Measurements from ENCODE around the gene RAI1.
"Not testable (repeated sequence)": the region's sequence is repeated elsewhere in the genome, so short reads cannot be mapped to it uniquely, and the experiment has no call there.

RAI1 gene

DNA sequence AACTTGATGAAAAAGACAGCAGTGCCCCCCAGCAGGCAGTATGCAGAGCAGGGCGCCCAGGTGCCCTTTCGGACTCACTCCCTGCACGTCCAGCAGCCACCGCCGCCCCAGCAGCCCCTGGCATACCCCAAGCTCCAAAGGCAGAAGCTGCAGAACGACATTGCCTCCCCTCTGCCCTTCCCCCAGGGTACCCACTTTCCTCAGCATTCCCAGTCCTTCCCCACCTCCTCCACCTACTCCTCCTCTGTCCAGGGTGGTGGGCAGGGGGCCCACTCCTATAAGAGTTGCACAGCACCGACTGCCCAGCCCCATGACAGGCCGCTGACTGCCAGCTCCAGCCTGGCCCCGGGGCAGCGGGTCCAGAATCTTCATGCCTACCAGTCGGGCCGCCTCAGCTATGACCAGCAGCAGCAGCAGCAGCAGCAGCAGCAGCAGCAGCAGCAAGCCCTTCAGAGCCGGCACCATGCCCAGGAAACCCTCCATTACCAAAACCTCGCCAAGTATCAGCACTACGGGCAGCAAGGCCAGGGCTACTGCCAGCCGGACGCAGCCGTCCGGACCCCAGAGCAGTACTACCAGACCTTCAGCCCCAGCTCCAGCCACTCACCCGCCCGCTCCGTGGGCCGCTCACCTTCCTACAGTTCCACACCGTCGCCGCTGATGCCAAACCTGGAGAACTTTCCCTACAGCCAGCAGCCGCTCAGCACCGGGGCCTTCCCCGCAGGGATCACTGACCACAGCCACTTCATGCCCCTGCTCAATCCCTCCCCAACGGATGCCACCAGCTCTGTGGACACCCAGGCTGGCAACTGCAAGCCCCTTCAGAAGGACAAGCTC is 112.3 kb downstream of the RAI1 start:
- DNase-seq, result peak in 28 of 58 donors; percentile 15 to 55 (median 37)

DNA sequence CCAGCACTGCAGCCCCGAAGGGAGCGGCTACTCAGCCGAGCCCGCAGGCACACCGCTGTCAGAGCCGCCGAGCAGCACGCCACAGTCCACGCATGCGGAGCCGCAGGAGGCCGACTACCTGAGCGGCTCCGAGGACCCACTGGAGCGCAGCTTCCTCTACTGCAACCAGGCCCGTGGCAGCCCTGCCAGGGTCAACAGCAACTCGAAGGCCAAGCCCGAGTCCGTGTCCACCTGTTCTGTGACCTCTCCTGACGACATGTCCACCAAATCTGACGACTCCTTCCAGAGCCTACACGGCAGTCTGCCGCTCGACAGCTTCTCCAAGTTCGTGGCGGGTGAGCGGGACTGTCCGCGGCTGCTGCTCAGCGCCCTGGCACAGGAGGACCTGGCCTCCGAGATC is 113.1 kb downstream of the RAI1 start:
- DNase-seq, result no peak

DNA sequence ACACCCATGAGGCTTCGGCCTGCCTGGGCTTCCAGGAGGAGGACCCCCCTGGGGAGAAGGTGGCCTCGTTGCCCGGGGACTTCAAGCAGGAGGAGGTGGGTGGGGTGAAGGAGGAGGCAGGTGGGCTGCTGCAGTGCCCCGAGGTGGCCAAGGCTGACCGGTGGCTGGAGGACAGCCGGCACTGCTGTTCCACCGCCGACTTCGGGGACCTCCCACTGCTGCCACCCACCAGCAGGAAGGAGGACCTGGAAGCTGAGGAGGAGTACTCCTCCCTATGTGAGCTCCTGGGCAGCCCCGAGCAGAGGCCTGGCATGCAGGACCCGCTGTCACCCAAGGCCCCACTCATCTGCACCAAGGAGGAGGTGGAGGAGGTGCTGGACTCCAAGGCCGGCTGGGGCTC is 114.0 kb downstream of the RAI1 start:
- DNase-seq, result no peak

DNA sequence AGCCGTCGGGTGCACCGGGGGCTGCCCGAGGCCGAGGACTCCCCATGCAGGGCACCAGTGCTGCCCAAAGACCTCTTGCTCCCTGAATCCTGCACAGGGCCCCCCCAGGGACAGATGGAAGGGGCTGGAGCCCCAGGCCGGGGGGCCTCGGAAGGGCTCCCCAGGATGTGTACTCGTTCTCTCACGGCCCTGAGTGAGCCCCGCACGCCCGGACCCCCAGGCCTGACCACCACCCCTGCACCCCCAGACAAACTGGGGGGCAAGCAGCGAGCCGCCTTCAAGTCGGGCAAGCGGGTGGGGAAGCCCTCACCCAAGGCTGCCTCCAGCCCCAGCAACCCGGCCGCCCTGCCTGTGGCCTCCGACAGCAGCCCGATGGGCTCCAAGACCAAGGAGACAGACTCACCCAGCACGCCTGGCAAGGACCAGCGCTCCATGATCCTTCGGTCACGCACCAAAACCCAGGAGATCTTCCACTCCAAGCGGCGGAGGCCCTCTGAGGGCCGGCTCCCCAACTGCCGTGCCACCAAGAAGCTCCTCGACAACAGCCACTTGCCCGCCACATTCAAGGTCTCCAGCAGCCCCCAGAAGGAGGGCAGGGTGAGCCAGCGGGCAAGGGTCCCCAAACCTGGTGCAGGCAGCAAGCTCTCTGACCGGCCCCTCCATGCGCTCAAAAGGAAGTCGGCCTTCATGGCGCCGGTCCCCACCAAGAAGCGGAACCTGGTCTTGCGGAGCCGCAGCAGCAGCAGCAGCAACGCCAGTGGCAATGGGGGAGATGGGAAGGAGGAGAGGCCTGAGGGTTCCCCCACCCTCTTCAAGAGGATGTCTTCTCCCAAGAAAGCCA is 114.9 kb downstream of the RAI1 start:
- DNase-seq, result no peak

DNA sequence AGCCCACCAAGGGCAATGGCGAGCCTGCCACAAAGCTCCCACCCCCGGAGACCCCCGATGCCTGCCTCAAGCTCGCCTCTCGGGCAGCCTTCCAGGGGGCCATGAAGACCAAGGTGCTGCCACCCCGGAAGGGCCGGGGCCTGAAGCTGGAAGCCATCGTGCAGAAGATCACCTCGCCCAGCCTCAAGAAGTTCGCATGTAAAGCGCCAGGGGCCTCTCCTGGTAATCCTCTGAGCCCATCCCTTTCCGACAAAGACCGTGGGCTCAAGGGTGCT is 115.5 kb downstream of the RAI1 start:
- no peak for DNase-seq

DNA sequence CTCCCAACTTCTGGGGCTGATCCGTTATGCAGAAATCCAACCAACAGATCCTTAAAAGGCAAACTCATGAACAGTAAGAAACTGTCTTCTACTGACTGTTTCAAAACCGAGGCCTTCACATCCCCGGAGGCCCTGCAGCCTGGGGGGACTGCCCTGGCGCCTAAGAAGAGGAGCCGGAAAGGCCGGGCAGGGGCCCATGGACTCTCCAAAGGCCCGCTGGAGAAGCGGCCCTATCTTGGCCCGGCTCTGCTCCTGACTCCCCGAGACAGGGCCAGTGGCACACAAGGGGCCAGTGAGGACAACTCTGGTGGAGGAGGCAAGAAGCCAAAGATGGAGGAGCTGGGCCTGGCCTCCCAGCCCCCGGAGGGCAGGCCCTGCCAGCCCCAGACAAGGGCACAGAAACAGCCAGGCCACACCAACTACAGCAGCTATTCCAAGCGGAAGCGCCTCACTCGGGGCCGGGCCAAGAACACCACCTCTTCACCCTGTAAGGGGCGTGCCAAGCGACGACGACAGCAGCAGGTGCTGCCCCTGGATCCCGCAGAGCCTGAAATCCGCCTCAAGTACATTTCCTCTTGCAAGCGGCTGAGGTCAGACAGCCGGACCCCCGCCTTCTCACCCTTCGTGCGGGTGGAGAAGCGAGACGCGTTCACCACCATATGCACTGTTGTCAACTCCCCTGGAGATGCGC is 116.0 kb downstream of the RAI1 start:
- no peak for DNase-seq

DNA sequence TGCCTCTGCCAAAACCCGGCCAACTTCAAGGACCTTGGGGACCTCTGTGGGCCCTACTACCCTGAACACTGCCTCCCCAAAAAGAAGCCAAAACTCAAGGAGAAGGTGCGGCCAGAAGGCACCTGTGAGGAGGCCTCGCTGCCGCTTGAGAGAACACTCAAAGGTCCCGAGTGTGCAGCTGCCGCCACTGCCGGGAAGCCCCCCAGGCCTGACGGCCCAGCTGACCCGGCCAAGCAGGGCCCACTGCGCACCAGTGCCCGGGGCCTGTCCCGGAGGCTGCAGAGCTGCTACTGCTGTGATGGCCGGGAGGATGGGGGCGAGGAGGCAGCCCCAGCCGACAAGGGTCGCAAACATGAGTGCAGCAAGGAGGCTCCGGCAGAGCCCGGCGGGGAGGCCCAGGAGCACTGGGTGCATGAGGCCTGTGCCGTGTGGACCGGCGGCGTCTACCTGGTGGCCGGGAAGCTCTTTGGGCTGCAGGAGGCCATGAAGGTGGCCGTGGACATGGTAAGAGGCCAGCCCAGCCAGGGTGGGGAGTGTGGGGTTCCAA is 116.8 kb downstream of the RAI1 start:
- DNase-seq, result no peak

DNA sequence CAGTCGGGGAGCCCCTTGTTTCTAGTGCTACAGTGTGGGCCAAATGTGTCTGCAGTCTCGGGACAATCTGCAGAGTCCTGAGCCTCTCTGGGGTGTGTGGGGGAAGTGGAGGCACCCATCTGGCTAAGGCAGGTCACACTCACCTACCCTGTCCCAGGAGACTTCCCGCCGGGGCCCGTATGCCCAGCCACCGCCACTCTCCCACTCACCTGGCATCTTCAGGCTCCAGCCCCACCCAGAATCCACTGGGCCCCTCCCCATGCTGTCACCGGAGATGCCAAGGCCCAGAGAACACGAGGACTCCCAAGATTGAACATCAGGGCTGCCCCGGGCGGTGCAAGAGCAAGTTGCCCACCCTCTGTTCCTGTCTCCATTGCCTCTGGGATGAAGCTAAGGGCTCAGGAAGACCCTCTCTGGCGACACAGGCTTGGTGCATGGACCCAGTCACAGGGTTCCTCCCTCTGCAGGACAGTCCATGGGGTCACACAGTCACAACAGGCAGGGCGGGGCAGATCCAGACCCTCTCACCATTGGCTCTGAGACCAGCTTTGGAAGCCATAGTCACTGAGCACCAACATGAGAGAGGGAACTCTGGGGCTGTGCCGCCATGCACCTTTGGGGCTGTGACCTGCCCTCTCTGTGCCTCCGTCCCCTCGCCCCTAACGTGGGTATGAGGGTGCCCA is 117.5 kb downstream of the RAI1 start:
- DNase-seq, result no peak

DNA sequence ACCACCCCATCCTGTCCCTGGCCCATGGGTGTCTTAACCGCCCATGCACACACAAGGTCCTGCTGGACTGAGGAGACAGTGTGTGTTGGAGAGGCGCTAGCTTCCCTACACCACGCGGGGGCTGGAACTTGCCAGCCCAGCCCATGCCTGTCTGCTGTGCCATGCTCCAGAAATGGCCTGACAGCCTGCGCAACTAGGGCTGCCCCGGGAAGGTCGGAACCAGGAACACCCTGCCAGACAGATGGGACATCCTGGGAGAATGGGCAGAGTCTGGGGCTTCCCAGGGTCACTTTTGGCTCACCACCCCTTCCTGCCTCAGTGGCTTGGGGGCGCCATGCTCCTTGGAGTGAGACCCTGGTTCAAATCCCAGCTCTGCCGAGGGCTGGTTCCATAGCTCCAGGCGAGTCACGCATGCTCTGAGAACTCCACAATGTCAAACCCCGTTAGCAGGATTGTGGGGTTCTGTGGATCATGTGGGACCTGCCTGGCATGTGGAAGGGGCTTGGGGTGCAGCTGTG is 119.3 kb downstream of the RAI1 start:
- DNase-seq, result no peak

DNA sequence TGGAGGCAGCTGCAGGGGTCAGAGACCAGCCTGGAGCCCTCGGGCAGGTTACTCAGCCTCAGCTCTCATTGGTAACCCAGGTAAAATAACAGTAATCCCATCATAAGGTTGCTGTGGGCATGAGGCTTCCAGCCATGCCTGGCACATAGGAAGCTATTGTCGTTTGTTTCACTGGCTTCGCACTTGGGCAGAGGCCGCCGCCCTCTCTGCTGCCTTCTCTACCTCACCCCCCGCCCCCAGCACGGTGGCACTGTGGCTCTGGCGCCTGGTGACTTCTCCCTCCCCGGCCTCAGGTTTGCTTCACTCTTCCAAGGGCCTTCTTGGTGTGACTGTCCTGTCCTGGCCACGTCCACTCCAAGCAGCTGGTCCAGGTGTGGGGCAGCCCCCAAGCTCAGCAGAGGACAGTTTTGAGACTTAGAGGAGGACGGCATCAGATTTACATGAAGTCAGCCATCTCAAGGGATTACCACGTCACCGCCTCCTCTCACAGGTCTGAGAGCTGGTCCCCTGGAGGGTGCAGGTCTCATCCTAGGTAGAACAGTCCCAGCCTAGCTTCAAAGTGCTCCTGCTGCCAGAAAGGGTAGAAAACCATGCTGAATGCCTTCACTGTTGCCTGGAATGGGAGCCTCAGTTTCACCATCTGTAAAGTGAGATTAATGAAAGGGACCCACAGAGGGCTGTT is 120.7 kb downstream of the RAI1 start:
- peak in 7 of 58 donors; percentile 17 to 54 (median 42) for DNase-seq

DNA sequence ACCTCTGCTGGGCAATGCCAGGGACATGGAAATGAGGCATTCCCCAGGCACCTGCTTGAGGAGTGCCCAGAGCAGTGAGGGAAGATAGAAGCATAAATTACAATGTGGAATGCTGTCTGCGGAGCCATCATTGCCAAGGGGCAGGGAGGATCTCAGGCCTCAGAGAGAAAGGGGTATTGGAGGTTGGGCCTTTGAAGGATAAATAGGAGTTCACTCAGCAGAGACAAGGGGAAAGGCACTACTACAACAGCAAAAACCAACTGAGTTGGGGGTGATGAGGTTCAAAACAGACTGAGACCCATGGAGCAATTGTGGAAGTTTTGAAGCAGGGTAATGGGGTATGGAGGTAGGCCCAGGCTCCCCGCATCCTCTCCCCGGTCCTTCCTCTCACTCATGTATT is 122.7 kb downstream of the RAI1 start:
- DNase-seq, result no peak

DNA sequence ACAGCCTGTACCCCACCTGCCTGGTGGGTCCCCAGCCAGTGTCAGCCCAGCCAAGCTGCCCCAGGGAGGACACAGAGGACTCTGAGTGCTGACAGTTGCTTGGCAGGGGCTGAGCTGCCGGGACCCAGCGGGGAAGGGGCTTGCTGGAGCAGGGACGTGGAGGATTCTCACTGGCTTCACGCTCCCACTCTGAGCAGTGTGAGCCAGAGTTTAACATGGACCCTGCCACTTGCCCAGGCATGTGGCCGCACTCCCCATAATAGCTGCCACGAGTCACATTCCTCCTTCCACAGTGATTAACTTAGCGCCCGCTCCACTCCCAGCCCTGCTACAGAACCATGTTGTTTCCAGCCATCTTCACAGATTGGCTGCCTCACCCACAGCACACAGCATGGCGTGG is 124.3 kb downstream of the RAI1 start:
- DNase-seq, result no peak

DNA sequence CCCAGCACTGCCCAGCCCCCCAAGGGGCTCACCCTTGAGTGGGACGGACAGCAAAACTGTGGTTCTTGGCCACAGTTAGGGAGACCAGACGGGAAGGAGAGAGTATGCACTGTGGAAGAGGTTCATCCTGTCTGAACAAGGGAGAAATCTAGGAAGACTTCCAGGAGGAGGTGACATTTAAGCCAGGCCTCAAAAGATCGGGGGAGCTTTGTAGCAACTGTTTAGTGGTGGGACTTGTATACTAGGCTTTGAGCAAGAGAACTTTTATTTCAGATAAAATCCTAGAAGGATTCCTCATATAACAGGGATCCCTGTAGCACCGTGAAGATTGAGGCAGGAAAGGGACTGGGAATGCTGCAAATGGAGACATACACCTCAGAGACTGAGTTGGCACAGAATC is 124.8 kb downstream of the RAI1 start:
- DNase-seq, result no peak

DNA sequence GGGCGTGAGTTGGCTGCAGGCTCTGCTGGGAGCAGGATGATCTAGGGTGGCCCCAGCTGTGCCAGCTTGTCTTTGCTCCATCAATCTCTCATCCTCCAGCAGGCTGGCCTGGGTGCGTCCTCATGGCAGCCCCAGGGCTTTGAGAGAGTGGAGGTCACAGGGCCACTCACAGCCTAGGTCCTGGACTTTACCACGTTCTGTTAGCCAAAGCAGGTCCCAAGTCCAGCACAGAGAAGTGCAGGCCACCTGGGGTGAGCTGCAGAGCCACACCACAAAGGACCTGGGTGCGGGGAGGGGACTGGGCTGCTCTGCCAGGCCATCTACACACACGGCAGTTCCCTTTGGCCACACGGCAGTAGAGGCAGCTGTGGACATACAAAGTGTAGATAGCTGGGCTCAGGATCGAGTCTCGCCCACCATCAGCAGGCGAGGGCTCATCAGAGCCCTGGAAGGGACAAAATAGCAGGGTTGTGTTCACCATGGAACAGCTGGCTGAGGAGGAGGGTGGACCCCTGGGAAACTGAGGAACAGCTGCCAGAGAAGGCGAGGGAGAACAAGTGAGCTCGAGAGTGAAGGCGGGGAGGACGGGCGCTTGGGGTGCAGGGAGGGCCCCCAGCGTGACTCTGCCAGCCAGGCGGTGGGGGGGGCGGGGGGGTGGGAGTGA is 125.5 kb downstream of the RAI1 start:
- no peak for DNase-seq

DNA sequence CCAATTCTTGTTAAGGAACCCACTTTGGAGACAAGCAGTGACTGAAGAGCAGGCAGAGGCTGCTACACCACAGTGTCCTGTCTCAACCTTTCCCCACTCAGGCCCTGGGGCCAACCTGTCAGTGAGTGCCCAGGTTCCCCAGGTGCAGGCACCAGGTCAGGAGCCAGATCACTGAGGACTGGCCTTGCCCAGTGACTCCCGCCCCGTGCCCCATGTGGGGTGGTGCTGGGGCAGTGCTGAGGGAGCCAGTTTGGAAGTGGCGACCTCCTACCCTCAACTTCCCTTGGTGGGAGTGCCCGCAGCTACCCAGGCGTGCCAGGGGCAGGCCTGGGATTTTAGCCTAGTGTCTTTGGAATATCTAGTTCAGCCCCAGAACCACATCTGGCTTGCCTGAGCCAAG is 126.2 kb downstream of the RAI1 start:
- no peak for DNase-seq

DNA sequence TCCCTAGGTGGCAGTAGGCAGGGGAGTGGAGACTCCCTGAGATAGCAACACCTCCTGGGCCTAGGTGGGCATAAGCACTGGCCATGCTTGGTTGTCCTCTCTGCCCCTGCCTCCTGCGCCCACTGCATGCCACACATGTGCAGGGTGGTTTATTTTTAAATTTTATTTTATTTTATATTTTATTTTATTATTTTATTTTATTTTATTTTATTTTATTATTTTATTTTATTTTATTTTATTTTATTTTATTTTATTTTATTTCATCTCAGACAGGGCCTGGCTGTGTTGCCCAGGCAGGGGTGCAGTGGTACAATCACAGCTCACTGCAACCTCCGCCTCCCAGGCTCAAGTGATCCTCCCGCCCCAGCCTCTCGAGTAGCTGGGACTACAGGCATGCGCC is 126.9 kb downstream of the RAI1 start:
- DNase-seq, result not testable (repeated sequence)

DNA sequence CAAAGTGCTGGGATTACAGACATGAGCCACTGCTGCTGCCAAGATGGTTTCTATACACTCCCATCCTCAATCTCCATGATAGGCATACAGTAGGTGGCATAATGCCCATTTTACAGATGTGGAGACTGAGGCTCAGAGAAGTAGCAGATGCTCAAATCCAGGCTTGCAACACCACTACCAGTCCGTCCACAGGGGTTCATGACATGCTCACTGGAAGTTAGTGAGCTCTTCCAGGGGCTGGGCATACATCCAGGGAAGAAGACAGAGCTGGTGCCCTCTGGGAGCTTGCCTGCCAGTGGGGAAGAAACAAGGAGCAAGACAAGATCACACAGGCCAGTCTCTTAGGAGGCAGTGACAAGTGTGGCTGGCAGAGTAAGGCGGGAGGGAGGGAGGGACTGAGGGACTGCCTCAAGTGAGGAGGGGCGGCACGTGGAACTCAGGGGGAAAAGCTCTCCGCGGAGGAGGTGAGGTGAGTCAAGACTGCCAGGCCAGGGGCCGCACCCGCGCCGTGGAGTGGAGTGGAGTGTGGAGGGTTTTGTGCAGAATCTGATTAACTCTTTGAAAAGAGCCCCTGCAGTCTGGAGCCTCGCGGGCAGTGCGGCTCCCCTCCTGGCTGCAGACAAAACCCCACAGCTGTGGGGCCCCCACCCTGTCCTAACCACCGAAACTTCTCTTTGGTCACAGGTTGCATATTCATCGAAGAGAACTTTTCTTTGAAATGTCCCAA is 127.6 kb downstream of the RAI1 start:
- DNase-seq, result no peak

DNA sequence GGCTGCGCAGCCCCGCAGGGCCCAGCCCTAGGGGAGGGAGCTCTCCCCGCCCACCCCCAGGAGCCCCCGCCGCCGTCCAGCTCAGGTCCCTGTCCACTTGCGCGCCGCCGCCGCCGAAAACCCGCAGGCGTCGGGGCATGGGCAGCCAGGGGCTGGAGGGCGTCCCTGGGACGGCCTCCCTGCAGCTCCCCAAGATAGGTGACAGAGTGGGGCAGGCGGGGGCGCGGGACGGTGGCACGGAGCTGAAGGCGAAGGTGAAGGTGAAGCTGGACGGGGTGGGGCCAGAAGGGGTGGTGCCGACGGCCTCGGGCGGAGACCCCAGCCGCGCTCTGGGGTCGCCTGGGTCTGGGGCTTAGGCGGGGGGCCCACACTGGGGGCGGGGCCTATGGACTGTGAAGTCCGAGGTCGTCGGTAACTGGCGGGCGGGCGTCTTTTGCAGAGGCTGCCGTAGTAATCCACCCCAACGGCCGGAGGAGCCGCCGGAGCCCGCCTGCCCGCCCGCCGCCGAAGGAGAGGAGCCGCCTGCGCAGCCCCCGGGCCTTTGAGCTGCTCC is 128.3 kb downstream of the RAI1 start:
- DNase-seq, result no peak
